Ishikawa (cell line): ENCODE measurements around the gene COMMD8.

Source experiments
- CEBPB ChIP-seq: IDR thresholded peaks from 2 replicates; pipeline ENCODE4 v1.6.1; 2012
- CREB1 ChIP-seq: IDR thresholded peaks from 2 replicates; pipeline ENCODE4 v1.6.1; 2012; ENCODE audit warnings: low read depth
- EGR1 ChIP-seq: IDR thresholded peaks from 2 replicates; pipeline ENCODE4 v1.6.1; 2012
- EP300 ChIP-seq: IDR thresholded peaks from 2 replicates; pipeline ENCODE4 v1.6.1; 2012; ENCODE audit warnings: borderline replicate concordance
- FOXM1 ChIP-seq: IDR thresholded peaks from 2 replicates; pipeline ENCODE4 v1.6.1; 2012; ENCODE audit warnings: low read depth, borderline replicate concordance
- NFIC ChIP-seq: IDR thresholded peaks from 2 replicates; pipeline ENCODE4 v1.6.1; 2012
- RAD21 ChIP-seq: IDR thresholded peaks from 2 replicates; pipeline ENCODE4 v1.6.1; 2012; ENCODE audit warnings: low read depth
- TAF1 ChIP-seq: IDR thresholded peaks from 2 replicates; pipeline ENCODE4 v1.6.1; 2012; ENCODE audit warnings: low read depth, mild to moderate bottlenecking
- TCF12 ChIP-seq: IDR thresholded peaks from 2 replicates; pipeline ENCODE4 v1.6.1; 2012; ENCODE audit warnings: low read depth
- TEAD4 ChIP-seq: IDR thresholded peaks from 2 replicates; pipeline ENCODE4 v1.6.1; 2012
- YY1 ChIP-seq: IDR thresholded peaks from 2 replicates; pipeline ENCODE4 v1.6.1; 2012; ENCODE audit warnings: low read depth
- ZBTB7A ChIP-seq: IDR thresholded peaks from 2 replicates; pipeline ENCODE4 v1.6.1; 2012; ENCODE audit warnings: low read depth
- TF ChIP-seq, protein P1 (sequence below): IDR thresholded peaks from 2 replicates; pipeline ENCODE4 v1.6.1; 2012; ENCODE audit warnings: low read depth, mild to moderate bottlenecking
- TF ChIP-seq, protein P2 (sequence below): IDR thresholded peaks from 2 replicates; pipeline ENCODE4 v1.6.1; 2012

DNA sequence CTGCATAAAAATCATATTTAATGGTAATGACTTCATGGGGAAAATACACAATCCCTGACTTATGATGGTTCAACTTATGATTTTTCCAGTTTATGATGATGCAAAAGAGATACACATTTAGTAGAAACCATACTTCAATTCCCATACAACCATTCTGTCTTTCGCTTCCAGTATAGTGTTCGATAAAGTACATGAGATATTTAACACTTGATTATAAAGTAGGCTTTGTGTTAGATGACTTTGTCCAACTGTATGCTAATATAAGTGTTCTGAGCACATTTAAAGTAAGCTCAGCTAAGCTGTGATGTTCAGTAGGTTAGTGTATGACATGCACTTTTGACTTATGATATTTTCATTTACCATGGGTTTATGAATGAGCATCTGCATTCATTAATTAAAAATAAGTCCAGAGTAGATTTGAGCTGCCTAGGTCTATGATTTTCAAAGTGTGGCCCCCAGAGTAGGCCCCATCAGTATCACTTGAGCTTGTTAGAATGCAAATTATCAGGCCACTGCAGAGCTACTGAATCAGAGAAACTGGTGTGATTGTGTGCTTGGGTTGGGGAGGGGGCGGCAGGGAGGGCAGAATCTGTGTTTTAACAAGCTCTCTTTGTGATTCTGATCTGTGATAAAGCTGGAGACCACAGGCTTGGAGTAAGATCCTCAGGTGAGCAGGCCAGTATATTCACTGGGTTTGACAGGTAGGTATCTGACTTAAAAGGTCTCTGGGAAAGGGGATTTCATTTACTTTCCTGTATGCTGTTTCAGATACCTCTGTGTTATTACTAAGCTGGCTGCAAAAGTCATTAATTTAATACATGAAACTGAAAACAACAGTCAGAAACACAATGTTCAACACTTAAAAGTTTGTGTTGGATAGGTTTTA is 30.0 kb upstream of the COMMD8 start:
- TF ChIP-seq, protein P1, sequence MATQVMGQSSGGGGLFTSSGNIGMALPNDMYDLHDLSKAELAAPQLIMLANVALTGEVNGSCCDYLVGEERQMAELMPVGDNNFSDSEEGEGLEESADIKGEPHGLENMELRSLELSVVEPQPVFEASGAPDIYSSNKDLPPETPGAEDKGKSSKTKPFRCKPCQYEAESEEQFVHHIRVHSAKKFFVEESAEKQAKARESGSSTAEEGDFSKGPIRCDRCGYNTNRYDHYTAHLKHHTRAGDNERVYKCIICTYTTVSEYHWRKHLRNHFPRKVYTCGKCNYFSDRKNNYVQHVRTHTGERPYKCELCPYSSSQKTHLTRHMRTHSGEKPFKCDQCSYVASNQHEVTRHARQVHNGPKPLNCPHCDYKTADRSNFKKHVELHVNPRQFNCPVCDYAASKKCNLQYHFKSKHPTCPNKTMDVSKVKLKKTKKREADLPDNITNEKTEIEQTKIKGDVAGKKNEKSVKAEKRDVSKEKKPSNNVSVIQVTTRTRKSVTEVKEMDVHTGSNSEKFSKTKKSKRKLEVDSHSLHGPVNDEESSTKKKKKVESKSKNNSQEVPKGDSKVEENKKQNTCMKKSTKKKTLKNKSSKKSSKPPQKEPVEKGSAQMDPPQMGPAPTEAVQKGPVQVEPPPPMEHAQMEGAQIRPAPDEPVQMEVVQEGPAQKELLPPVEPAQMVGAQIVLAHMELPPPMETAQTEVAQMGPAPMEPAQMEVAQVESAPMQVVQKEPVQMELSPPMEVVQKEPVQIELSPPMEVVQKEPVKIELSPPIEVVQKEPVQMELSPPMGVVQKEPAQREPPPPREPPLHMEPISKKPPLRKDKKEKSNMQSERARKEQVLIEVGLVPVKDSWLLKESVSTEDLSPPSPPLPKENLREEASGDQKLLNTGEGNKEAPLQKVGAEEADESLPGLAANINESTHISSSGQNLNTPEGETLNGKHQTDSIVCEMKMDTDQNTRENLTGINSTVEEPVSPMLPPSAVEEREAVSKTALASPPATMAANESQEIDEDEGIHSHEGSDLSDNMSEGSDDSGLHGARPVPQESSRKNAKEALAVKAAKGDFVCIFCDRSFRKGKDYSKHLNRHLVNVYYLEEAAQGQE: no peak
- TF ChIP-seq YY1 (no peak), NFIC (no peak), EP300 (no peak), TAF1 (no peak), RAD21 (no peak), EGR1 (no peak), CEBPB (no peak), TEAD4 (no peak), ZBTB7A (no peak), CREB1 (no peak), FOXM1 (no peak), TCF12 (no peak)
- TF ChIP-seq, protein P2, sequence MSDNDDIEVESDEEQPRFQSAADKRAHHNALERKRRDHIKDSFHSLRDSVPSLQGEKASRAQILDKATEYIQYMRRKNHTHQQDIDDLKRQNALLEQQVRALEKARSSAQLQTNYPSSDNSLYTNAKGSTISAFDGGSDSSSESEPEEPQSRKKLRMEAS: no peak
